CD4-positive, alpha-beta T cell treated with Interleukin-6 at 100 ng/mL for 8 hours (primary cell): Measurements from ENCODE around the gene GSTM3.
"Not testable (repeated sequence)": the region's sequence is repeated elsewhere in the genome, so short reads cannot be mapped to it uniquely, and the experiment has no call there.

Experiments
- DNase-seq: peaks from one replicate; pipeline ENCODE4 v3.0.0-alpha.2; 2020; ENCODE audit warnings: mixed read lengths, low spot score

GSTM3 gene

DNA sequence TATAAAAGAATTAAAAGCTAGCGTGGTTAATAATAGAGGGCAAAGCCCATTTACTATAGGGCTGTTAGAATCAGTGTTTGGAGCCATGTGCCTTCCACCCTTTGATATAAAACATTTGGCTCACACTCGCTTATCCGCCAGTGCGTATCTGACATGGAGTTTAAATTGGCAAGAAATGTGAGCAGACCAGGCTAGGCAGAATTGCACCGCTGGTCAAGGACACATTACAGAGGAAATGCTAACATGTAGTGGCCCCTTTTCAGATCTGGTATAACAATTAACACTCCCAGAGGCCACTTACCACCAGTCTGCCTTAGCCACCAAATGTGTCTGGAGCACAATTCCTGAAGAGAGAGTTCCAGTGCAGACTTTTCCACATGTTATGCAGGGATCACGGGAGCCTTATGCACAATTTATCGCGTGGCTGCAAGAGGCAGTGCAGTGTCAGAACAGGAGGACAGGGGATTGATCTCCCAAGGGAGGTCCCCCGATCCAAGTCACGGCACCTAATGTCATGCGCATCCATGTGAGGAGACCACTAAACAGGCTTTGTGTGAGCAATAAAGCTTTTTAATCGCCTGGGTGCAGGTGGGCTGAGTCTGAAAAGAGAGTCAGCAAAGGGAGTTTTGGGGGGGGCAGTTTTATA lies 14.0 kb downstream of the GSTM3 start:
- no peak for DNase-seq

DNA sequence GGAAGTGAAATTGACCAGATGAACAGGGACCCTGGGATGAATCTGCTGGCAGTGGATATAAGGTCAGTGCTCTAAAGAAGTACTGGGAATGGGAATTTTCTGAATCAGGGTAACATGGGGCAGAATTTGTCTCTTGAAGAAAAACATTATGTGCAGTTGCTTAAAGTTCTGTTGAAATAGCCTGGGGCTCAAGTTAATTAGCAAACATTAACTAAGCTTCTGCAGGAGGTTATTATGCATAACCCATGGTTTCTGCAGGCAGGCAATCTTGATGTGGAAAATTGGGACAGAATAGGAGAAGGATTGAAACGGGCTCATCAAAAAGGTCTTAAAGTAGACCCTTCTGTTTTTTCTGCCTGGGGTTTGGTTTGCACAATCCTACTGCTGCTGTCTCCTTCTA lies 14.8 kb downstream of the GSTM3 start:
- DNase-seq, result no peak

DNA sequence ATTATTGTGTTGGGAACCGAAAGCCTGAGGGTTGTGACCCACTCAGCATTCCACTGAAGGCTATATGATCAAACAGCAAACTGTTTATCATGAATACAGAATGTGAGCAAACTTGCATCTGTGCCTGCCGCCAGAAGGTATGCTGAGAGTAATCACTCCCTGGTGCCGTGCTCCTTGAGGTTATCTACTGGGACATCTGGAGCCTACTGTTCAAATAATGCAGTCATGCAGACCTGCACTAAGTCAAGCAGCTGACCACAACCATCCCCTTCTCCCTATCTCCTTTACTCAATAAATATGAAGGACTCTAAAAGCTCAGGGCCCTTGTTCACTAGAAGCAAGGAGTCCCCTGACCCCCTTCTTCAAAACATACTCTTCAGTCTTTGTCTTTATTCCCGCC lies 15.3 kb downstream of the GSTM3 start:
- no peak for DNase-seq

DNA sequence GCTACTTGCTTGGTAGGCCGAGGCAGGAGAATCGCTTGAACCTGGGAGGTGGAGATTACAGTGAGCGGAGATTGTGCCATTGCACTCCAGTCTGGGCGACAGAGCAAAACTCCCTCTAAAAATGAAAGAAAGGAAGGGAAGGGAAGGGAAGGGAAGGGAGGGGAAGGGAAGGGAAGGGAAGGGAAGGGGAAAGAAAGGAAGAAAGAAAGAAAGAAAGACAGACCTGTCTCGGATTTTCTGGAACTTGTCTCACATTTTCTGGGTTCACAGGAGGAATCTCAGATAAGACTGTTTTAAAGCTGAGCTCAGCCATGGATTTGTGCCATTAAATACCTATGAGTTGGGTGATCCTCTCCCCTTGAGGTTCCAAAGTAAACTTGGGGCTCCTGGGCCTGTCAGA lies 15.9 kb downstream of the GSTM3 start:
- no peak for DNase-seq

DNA sequence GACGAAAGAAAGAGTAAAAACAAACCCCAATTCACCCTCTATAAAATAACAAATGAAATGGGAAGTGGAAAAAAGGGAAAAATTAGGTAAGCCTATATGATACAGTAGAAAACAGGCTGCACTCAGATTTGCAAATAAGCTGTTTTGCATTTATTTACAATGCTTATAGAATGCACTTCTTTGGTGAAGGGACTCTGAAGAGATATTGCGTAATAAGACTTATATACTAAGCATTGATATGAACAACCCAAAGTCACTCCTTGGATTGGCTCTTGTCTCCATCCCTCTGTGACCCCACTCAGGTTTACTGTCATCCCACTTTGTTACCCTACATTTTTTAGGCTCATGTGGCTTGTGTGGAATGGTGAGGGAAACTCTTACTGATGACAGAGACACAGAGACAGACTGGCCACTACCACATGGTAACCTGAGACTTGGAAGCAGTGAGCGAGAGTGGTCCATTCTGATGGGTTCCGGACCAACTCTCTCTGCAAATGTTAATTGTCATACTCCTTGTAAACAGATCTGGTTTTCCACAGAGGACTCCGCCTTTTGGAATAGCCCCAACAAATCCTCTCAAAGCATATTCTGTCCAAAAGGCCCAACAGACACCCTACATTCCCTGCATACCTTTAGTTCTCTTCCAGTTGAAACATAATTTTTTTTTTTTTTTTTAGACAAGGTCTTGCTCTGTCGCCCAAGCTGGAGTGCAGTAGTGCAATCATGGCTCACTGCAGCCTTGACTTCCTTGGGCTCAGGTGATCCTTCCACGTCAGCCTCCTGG lies 17.7 kb downstream of the GSTM3 start:
- no peak for DNase-seq

DNA sequence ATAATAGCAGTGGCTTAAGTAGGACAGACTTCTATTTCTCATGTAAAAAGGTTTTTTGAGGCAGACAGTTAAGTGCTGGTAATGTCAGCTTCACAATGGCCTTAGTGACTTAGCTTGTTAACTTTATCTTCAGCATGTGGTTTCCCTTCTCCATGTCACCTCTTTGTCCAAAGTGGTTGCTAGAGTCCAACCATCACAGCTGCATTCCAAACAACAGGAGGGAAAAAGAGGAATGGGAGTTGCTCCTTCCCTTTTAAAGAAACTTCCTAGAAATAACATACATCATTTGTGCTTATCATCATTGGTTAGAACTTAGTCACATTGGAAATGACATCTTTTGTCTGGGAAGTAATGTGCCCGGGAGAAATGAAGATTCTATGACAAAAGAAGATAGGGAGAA lies 18.9 kb downstream of the GSTM3 start:
- no peak for DNase-seq

DNA sequence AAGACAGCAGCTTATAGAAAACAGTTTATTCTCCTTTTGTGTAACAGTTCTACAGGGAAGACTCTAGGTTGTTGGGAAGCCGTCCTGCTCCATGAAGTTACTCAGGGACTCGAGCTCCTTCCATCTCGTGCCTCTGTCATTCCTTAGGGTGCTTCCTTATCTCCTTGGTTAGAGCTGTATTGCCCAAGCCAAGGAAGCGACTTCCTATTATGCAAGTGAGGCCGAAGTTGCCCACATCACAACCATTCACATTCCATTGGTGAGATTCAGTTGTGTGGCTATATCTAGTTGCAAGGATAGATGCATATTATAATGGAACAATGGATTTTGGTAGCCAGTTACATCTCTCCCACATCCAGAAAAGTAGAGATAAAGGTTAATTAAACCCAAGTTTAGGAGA lies 19.8 kb downstream of the GSTM3 start:
- no peak for DNase-seq

DNA sequence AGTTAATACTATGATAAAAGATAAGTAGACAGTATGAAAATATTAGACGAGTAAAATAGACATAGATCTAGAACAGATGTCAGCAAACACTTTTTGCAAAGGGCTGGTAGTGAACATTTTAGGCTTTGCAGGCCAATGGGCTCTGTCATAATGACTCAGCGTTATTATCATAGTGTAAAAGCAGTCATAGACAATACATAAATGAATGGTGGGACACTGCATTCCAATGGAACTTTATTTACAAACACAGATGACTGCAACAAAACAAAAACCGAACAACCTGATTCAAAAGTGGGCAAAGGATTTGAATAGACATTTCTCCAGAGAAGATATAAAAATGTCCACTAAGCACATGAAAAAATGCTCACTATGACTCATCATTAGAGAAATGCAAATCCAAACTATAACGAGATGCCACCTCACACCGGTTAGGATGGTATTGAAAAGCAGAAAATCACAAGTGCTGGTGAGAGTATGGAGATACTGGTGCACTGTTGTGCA lies 21.5 kb downstream of the GSTM3 start:
- DNase-seq, result no peak

DNA sequence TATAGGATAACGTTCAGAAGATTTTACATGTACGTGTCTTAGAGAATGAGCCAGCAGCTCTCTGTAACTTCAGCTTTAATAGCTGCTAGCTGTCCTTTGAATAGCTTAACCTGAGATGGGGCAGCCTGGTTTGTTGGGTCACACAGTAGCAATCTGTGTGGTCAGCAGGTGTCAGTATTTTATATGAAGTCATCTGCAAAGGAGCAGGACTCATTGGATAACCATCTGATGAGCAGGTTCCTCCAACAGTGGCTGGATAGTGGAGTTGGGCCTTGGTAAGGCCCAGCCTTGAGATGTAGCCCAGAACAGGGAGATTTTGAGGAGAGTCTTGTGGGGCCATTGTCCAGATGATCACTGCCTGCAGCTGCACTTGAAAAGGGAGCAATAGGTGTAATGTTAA lies 22.3 kb downstream of the GSTM3 start:
- DNase-seq, result no peak

DNA sequence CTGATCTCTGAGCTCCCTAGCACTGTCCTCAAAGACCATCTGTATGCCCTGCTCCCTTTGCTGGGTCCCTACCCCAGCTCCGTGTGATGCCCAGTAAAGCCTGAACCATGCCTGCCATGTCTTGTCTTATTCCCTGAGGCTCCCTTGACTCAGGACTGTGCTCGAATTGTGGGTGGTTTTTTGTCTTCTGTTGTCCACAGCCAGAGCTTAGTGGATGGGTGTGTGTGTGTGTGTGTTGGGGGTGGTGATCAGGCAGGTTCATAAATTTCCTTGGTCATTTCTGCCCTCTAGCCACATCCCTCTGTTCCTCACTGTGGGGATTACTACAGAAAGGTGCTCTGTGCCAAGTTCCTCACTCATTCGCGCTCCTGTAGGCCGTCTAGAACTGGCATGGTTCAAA lies 23.1 kb downstream of the GSTM3 start:
- no peak for DNase-seq

DNA sequence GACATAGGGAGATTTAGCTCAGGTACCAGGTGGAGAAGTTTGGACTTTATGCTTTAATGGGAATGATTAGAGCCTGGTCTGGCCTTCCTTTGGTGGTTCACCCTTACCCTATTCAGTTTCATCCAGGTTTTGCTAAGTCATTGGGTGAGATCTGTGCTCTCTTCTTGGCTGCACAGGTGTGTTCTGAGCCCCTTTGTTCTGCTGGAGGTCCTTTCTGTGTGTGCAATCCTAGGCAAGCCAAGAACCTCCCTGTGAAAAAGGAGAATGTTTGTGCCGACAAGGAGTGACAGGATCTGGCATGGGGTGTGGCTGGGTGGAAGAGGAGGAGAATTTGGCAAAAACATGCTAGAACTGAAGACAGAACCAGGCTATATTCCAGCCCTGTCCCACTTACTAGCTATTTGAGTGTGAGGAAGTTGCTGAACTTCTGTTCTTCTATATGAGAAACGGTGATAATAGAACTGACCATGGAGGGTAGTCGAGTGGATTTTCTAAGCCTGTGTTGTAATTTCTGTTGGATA lies 24.2 kb downstream of the GSTM3 start:
- no peak for DNase-seq

DNA sequence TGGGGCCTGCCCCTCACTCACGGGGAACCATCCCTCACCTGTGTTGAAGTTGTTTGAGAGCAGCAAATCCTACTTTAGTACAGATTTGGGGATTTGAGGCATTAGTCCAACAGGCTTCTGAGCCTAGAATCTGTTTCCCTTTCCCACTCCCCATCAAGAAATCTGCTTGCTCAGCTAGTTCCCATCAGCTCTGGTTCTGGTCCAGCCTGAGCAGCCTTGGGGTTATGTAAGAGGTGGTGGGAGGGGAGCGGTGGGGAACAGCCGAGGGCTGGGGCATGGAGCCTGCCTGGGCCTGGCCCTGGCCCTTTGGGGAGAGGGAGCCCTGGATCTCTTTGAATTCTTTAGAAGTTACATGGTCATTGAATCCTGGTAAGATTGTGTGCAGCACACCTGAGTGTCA lies 24.7 kb downstream of the GSTM3 start:
- DNase-seq, result no peak

DNA sequence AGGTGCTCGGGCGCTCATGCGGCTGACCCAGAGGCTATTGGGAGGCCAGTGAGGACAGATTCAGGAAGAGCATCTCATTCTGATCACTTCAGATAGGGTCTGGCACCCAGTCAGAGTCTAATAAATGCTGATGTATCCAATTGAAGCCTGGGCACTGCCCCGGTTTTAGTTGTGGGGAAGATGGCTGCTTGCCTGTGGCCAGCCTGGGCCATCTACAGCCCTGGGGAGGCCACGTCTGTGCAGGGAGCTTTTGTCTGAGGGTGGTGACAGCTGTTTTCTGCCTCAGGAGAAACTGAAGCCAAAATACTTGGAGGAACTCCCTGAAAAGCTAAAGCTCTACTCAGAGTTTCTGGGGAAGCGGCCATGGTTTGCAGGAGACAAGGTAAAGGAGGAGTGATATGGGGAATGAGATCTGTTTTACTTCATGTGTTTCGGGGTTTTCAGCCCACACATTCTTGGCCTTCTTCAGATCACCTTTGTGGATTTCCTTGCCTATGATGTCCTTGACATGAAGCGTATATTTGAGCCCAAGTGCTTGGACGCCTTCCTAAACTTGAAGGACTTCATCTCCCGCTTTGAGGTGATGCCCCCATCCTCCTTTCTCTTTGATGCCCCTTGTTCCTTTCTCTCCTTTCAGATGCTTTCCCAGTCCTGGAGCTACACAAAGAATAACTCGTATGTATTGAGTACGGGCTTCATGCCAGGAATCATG lies 26.0 kb downstream of the GSTM3 start:
- no peak for DNase-seq

DNA sequence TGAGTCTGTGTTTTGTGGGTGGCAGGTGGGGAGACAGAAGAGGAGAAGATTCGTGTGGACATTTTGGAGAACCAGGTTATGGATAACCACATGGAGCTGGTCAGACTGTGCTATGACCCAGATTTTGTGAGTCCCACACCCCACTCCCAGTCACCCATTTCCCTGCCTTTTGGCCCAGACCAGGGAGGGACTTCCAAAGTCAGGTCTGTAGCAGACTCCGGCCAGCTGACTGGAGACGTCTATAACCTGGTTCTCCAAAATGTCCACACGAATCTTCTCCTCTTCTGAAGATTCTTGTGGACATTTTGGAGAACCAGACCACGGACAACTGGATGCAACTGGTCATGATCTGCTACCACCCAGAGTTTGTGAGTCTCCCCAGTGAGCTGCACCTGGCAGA lies 27.2 kb downstream of the GSTM3 start:
- no peak for DNase-seq

DNA sequence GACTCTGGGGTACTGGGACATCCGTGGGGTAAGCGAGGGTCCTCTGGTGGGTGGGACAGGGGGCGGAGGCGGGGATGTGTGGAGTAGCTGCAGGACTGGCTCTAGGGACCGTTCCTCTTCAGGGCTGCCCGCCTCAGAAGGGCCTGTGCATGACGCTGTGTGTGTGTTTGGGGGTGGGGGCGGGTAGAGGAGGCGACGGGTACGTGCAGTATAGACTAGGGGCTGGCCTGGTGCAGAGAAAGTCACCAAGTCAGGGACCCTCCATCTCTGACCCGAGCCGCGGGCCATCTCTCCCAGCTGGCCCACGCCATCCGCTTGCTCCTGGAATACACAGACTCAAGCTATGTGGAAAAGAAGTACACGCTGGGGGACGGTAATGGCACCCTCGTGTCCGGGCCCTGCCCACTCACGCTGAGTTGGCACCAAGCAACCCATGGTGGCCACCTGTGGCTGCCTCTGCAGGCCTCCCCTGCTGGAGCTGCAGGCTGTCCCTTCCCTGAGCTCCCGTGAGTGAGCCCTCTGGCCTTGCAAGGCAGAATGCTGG lies 28.4 kb downstream of the GSTM3 start:
- DNase-seq, result no peak

DNA sequence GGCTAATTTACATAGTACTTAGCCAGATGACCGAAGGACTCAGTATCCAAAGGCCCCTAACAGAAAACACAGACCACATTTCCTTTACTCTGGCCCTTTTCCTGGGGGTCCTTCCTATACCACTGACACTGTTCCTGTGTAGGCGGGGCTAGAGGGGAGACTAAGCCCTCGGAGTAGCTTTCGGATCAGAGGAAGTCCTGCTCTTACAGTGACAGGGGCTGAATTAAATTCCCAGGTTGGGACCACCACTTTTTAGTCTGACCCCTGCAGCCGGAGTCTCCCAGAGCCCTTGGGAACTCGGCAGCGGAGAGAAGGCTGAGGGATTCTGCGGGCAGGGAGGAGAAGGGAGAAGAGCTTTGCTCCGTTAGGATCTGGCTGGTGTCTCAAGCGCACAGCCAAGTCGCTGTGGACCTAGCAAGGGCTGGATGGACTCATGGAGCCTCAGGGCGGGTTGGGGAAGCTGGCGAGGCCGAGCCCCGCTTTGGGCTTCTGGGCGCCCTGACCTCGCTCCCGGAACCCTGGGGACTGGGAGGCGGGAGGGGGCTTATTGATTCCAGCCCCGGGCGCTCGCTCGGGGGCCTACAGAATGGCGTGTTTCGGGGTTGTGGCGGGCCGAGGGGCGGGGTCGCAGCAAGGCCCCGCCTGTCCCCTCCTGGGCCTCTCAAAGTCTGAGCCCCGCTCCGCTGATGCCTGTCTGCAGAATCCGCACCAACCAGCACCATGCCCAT lies 29.1 kb downstream of the GSTM3 start, which contains the start of gene GSTM5:
TSS of gene GSTM5 (plus strand) at position 659 of the 728 bp plus-strand sequence. CDS start at position 721, 62 bp downstream.
- DNase-seq, result not testable (repeated sequence)

DNA sequence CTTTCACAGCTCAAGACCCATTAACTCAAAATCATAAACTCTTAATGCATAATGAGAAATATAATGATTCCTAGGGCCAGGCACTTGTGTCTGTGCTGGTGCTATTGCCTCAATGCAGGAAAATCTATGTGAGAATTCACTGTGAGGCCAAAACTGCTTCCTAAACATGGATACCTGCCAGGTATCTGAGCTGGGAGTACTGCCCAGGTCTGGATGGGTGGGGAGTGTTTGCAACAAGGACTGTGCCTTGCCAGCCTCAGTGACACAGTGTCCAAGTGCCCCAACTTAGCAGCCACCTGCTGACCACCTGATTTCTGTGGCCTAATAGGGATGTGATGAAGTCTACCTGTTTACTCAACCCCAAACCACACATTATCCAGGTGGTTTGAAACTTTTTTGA lies 31.0 kb downstream of the GSTM3 start:
- DNase-seq, result not testable (repeated sequence)

DNA sequence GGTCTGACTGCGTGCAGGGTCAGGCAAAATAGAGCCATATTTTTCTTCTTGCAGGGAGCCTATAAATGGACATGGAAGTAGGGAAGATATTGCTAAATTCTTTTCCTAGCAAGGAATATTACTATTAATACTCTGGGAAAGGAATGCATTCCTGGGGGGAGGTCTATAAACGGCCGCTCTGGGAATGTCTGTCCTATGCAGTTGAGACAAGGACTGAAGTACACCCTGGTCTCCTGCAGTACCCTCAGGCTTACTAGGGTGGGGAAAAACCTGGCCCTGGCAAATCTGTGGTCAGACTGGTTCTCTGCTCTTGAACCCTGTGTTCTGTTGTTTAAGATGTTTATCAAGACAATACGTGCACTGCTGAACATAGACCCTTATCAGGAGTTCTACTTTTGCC lies 31.9 kb downstream of the GSTM3 start:
- not testable (repeated sequence) for DNase-seq

DNA sequence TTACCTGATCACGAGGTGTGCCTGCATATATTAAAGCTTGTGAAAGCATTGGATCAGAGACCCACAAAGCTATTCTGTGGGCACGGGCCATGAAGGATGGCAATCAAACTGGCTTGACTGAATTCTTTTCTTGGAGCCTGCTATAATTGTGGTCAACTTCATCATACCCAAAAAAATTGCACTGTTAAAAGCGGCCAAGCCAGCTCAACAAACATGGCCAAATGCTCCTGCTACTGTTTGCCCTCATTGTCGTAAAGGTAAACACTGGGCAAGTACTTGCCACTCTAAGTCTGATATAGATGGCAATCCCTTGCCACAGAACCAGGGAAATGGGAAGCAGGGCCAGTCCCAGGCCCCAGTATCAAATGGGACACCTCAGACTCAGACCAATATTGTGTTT lies 35.4 kb downstream of the GSTM3 start:
- DNase-seq, result no peak

DNA sequence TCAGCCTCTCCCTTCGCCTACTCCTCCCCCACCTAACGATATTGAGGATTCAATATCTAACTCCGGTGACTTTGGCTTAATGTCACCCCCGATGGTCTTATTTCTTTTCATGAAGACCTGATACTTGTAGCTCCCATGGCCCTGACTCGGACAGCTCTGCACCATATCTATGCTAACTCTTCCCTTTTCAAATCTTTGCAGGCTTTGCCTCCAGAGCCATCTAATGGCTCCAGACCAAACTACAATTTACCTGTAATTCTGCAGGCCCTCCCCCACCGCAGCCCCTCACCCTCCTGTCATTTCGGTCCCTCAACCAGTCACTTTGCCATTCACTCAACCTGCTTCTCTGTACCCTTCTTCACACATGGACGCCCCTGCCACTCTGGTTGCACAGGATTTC lies 36.7 kb downstream of the GSTM3 start:
- DNase-seq, result no peak

DNA sequence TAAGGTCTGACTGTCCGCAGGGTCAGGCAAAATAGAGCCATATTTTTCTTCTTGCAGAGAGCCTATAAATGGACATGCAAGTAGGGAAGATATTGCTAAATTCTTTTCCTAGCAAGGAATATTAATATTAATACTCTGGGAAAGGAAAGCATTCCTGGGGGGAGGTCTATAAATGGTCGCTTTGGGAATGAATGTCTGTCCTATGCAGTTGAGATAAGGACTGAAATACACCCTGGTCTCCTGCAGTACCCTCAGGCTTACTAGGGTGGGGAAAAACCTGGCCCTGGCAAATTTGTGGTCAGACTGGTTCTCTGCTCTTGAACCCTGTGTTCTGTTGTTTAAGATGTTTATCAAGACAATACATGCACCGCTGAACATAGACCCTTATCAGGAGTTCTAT lies 37.9 kb downstream of the GSTM3 start:
- DNase-seq, result not testable (repeated sequence)

DNA sequence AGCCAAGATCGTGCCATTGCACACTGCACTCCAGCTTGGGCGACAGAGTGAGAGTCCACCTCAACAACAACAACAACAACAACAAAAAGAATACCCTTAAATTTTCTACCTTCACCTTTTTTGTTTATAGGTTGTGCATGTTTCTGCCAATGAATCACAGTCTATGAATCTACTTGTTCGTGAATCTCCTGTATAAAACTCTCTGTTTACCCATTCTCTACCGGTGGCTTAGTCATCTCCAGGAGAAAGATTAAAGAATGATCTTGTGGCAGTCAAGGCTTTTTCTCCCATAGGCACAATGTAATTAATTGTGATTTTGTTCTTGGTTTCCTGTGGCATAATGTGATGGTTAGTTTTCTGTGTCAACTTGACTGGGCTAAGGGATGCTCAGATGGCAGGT lies 43.0 kb downstream of the GSTM3 start:
- DNase-seq, result not testable (repeated sequence)
